K562 (cell line): ENCODE results near the gene LRRC8E. TPM values are rescaled to one million over a fixed set of nuclear protein-coding genes. Genes with fewer than 3 reads are reported as not detected.

Experiments used
- ADNP ChIP-seq: fragments of 200-800 bp; sonication (Bioruptor generic); IDR thresholded peaks from 2 replicates; pipeline ENCODE4 v1.6.1; 2016; ENCODE audit warnings: missing genetic modification characterization, missing compliant biosample characterization
- HMG20A ChIP-seq: fragments of 450-650 bp; formaldehyde crosslinking; conservative IDR thresholded peaks from 2 replicates; pipeline ENCODE4 v1.4.0; 2020; ENCODE audit warnings: mild to moderate bottlenecking, mixed read lengths
- HNRNPUL1 ChIP-seq: fragments of 200-400 bp; formaldehyde crosslinking; IDR thresholded peaks from 2 replicates; pipeline ENCODE4 v1.6.1; 2017; ENCODE audit warnings: low read length
- HSF4 ChIP-seq: fragments of 250-450 bp; sonication (Bioruptor Pico); IDR thresholded peaks from 2 replicates; pipeline ENCODE4 v2.1.2; 2022; ENCODE audit warnings: mild to moderate bottlenecking, moderate library complexity, borderline replicate concordance
- NFIX ChIP-seq: fragments of 250-450 bp; sonication (Bioruptor Pico); IDR thresholded peaks from 2 replicates; pipeline ENCODE4 v1.4.0; 2020; ENCODE audit warnings: low read depth, mild to moderate bottlenecking, moderate library complexity
- PPARD ChIP-seq: fragments of 250-450 bp; sonication (Bioruptor Pico); IDR thresholded peaks from 2 replicates; pipeline ENCODE4 v1.8.0; 2022; ENCODE audit warnings: inconsistent platforms, mild to moderate bottlenecking, moderate library complexity
- RB1 ChIP-seq: fragments of 450-650 bp; IDR thresholded peaks from 2 replicates; pipeline ENCODE4 v1.6.1; 2017; ENCODE audit warnings: low read depth, mild to moderate bottlenecking
- SNIP1 ChIP-seq: fragments of 450-650 bp; IDR thresholded peaks from 2 replicates; pipeline ENCODE4 v1.7.1; 2017; ENCODE audit warnings: low read depth, mild to moderate bottlenecking
- TFAP4 ChIP-seq: sonication (generic); formaldehyde crosslinking; IDR thresholded peaks from 2 replicates; pipeline ENCODE4 v1.8.0; 2022; ENCODE audit warnings: missing genetic modification reagents, mild to moderate bottlenecking, moderate library complexity, borderline replicate concordance
- ZC3H11A ChIP-seq: IDR thresholded peaks from 2 replicates; pipeline ENCODE4 v1.6.1; 2012; ENCODE audit warnings: low read depth, low read length, improper control_type of control experiment
- ZNF217 ChIP-seq: sonication (generic); formaldehyde crosslinking; IDR thresholded peaks from 2 replicates; pipeline ENCODE4 v1.8.0; 2022; ENCODE audit warnings: mild to moderate bottlenecking, missing genetic modification reagents
- ZNF239 ChIP-seq: fragments of 250-450 bp; sonication (Bioruptor Pico); IDR thresholded peaks from 2 replicates; pipeline ENCODE4 v1.4.0; 2020; ENCODE audit warnings: mild to moderate bottlenecking
- ZNF384 ChIP-seq: IDR thresholded peaks from 2 replicates; pipeline ENCODE4 v1.6.1; 2012; ENCODE audit warnings: low read depth, low read length, improper control_type of control experiment
- ZNF407 ChIP-seq: fragments of 450-650 bp; IDR thresholded peaks from 2 replicates; pipeline ENCODE4 v1.6.1; 2016; ENCODE audit warnings: low read depth
- polyA plus RNA-seq, 8 experiments: library from polyadenylated mRNA; depleted of rRNA in 4 of 8; stranded (reverse) in 5 of 8; unstranded in 3 of 8; fragments of >200 nt; fragmentation: Nextera tagmentation in 2 of 8; fragmentation: Illumina TruSeq in 1 of 8; extraction: Ambion mirVana in 2 of 8; extraction: Trizol in 1 of 8; gene quantifications; 2 replicates each; pipeline versions ENCODE4 v1.2.1 to v1.2.3, GENCODE V29; 2011 to 2014; ENCODE audit warnings: inconsistent platforms in 1 of 8, missing spikeins in 1 of 8
- total RNA-seq, 7 experiments: library from RNA; depleted of rRNA in 6 of 7; stranded (reverse); fragments of >200 nt in 6 of 7; fragmentation: Illumina TruSeq in 2 of 7; extraction: Trizol in 2 of 7; gene quantifications; 2 replicates each; pipeline versions ENCODE4 v1.2.1 to v1.2.3, GENCODE V29; 2011 to 2021; ENCODE audit warnings: low replicate concordance in 1 of 7

LRRC8E gene
- total and polyA plus RNA-seq, 9 of the 15 experiments (the other 6 are each of a cell fraction or from before 2014, with no cell fraction given), result 0.08 to 5.7 (median 3.5) TPM; not detected in 1

- TF ChIP-seq NFIX (CRISPR knock-in tag) (no peak), RB1 (peak; percentile 84), HNRNPUL1 (no peak), ZC3H11A (no peak), HSF4 (no peak), TFAP4 (CRISPR knock-in tag) (peak; percentile 99), ZNF239 (no peak), HMG20A (CRISPR knock-in tag) (no peak), PPARD (no peak), ZNF217 (CRISPR knock-in tag) (no peak), ZNF407 (no peak), ZNF384 (no peak), ADNP (tag) (no peak), SNIP1 (no peak)
These were observed 35.2 kb upstream of the LRRC8E start (continued) for GRCh38 chr19:7852851-7853769.
